CD14-positive monocyte (primary cell): ENCODE results near the gene TOM1L1. TPM values are rescaled to one million over a fixed set of nuclear protein-coding genes. Genes with fewer than 3 reads are reported as not detected.

ENCODE experiments used
- DNase-seq, 3 donors: peaks; one replicate each; pipeline ENCODE4 v3.0.0-alpha.2; 2011 to 2022
- H2AFZ ChIP-seq: 2 replicates; pipeline ENCODE4 v1.6.0; 2012; ENCODE audit warnings: mild to moderate bottlenecking, low read depth, low read length, inconsistent platforms; ENCODE audit not compliant: insufficient read depth, poor library complexity, severe bottlenecking
- H3K27ac ChIP-seq, 2 donors: 1 replicate in 1 of 2; 2 replicates in 1 of 2; pipeline ENCODE4 v1.5.1; 2012 to 2013; ENCODE audit warnings: low read length in 2 of 2, control low read depth in 1 of 2, inconsistent platforms in 1 of 2, low read depth in 1 of 2, mild to moderate bottlenecking in 1 of 2
- H3K27me3 ChIP-seq, 2 donors: one replicate each; pipeline versions ENCODE4 v1.6.0 to v1.6.1; 2011 to 2013; ENCODE audit warnings: low read length in 2 of 2; ENCODE audit not compliant: control insufficient read depth in 2 of 2, insufficient read depth in 2 of 2
- H3K36me3 ChIP-seq, 2 donors: replicated peaks in 1 of 2; 1 replicate in 1 of 2; 2 replicates in 1 of 2; pipeline versions ENCODE4 v1.5.1 to v1.6.1; 2012 to 2013; ENCODE audit warnings: low read length in 2 of 2, control low read depth in 1 of 2, inconsistent platforms in 1 of 2, mild to moderate bottlenecking in 1 of 2; ENCODE audit not compliant: insufficient read depth in 2 of 2, control insufficient read depth in 1 of 2
- H3K4me1 ChIP-seq, 2 donors: 1 replicate in 1 of 2; 2 replicates in 1 of 2; pipeline versions ENCODE4 v1.5.1 to v1.6.1; 2012 to 2013; ENCODE audit warnings: low read length in 2 of 2, control low read depth in 1 of 2, inconsistent platforms in 1 of 2, mild to moderate bottlenecking in 1 of 2, moderate library complexity in 1 of 2; ENCODE audit not compliant: insufficient read depth in 2 of 2, control insufficient read depth in 1 of 2
- H3K4me2 ChIP-seq: replicated peaks from 2 replicates; pipeline ENCODE3; 2012; ENCODE audit warnings: low read length, moderate library complexity, mild to moderate bottlenecking; ENCODE audit not compliant: poor library complexity, severe bottlenecking; ENCODE audit errors: extremely low read depth
- H3K4me3 ChIP-seq, 3 experiments: fragments of 200-600 bp in 1 of 3; sonication (generic) in 1 of 3; replicated peaks in 1 of 3; 1 replicate in 2 of 3; 2 replicates in 1 of 3; pipeline ENCODE4 v1.5.1; 2011 to 2013; ENCODE audit warnings: low read length in 3 of 3, mild to moderate bottlenecking in 3 of 3, control low read depth in 2 of 3, low read depth in 2 of 3, inconsistent platforms in 1 of 3, moderate library complexity in 1 of 3
- H3K79me2 ChIP-seq: 2 replicates; pipeline ENCODE4 v1.6.0; 2012; ENCODE audit warnings: mild to moderate bottlenecking, control low read depth, inconsistent platforms, low read length, moderate library complexity; ENCODE audit not compliant: insufficient read depth
- H3K9ac ChIP-seq: 2 replicates; pipeline ENCODE4 v1.6.0; 2017; ENCODE audit warnings: low read length, mild to moderate bottlenecking; ENCODE audit not compliant: insufficient read depth, poor library complexity, severe bottlenecking
- H3K9me3 ChIP-seq, 2 donors: replicated peaks in 1 of 2; 1 replicate in 1 of 2; 2 replicates in 1 of 2; pipeline versions ENCODE4 v1.5.1 to v1.6.1; 2012 to 2013; ENCODE audit warnings: low read length in 2 of 2, control low read depth in 1 of 2; ENCODE audit not compliant: control insufficient read depth in 1 of 2, insufficient read depth in 1 of 2
- H4K20me1 ChIP-seq: 2 replicates; pipeline ENCODE4 v1.6.0; 2012; ENCODE audit warnings: mild to moderate bottlenecking, low read length, control low read depth, moderate library complexity; ENCODE audit not compliant: insufficient read depth
- H3K27ac Mint-ChIP-seq, 7 donors: one replicate each; pipeline ENCODE4 v1.8.0; 2020; ENCODE audit warnings: mild to moderate bottlenecking in 7 of 7, mixed read lengths in 7 of 7, moderate library complexity in 6 of 7, inconsistent platforms in 2 of 7
- H3K27me3 Mint-ChIP-seq, 3 donors: one replicate each; pipeline ENCODE4 v1.8.0; 2021 to 2022; ENCODE audit warnings: low read depth in 3 of 3, mild to moderate bottlenecking in 3 of 3, mixed read lengths in 3 of 3, moderate library complexity in 3 of 3, inconsistent platforms in 1 of 3
- H3K36me3 Mint-ChIP-seq, 2 donors: one replicate each; pipeline ENCODE4 v1.8.0; 2020; ENCODE audit warnings: mixed read lengths in 2 of 2, inconsistent platforms in 1 of 2, mild to moderate bottlenecking in 1 of 2
- H3K4me1 Mint-ChIP-seq: one replicate; pipeline ENCODE4 v1.8.0; 2020; ENCODE audit warnings: mild to moderate bottlenecking, mixed read lengths
- H3K4me3 Mint-ChIP-seq, 2 donors: one replicate each; pipeline ENCODE4 v1.8.0; 2020; ENCODE audit warnings: mild to moderate bottlenecking in 2 of 2, mixed read lengths in 2 of 2, moderate library complexity in 1 of 2
- H3K9me3 Mint-ChIP-seq, 7 donors: one replicate each; pipeline ENCODE4 v1.8.0; 2020 to 2022; ENCODE audit warnings: mixed read lengths in 7 of 7, mild to moderate bottlenecking in 6 of 7, moderate library complexity in 6 of 7, inconsistent platforms in 2 of 7
- CTCF ChIP-seq: fragments of 200-600 bp; IDR thresholded peaks from one replicate; pipeline ENCODE4 v1.8.0; 2022; ENCODE audit warnings: antibody characterized with exemption, mild to moderate bottlenecking
- WGBS: methylation state at CpG from one replicate; pipeline ENCODE4 v1.1.5; 2013; ENCODE audit warnings: missing lambda C conversion rate; ENCODE audit not compliant: insufficient coverage; 5-methylcytosine and 5-hydroxymethylcytosine counted together
- intact Hi-C, 2 donors: fragments of 100-400 bp; cut with micrococcal nuclease; formaldehyde crosslinking; loops; one replicate each; pipeline versions ENCODE4 v1.15.0 to v1.15.1; 2023
- polyA plus RNA-seq, 3 donors: library from polyadenylated mRNA; depleted of rRNA in 1 of 3; unstranded in 2 of 3; stranded (reverse) in 1 of 3; fragments of 300-500 nt in 2 of 3; fragments of >200 nt in 1 of 3; fragmentation: Illumina TruSeq in 2 of 3; gene quantifications; 1 replicate in 2 of 3; 2 replicates in 1 of 3; pipeline ENCODE4 v1.2.3, GENCODE V29; 2012 to 2021

The TOM1L1 gene
- polyA plus RNA-seq, 3 donors: 0.32 TPM; not detected in 2

- DNase-seq: no peak
- Histone ChIP-seq H3K9ac (no peak overlapping the region), H3K36me3 (no peaks in the 10 kb centered on the region), H3K4me1 (no peaks in the 10 kb centered on the region), H3K4me2 (no peak overlapping the region), H3K27me3 (no peaks in the 10 kb centered on the region), H3K4me3 (no peak overlapping the region), H3K79me2 (no peaks in the 10 kb centered on the region), H4K20me1 (no peaks in the 10 kb centered on the region), H3K9me3 (no peaks in the 10 kb centered on the region), H3K27ac (no peak overlapping the region), H2AFZ (no peak overlapping the region)
- peaks cover 1 to 2% (median 1%) of the 10 kb centered on the region in 3 donors for H3K27me3 Mint-ChIP-seq
- H3K27ac Mint-ChIP-seq: no peak overlapping the region
- no peaks in the 10 kb centered on the region for H3K4me1 Mint-ChIP-seq
- no peak for TF ChIP-seq CTCF
- H3K36me3 Mint-ChIP-seq: no peaks in the 10 kb centered on the region
- H3K4me3 Mint-ChIP-seq: no peak overlapping the region
- WGBS: 71% methylated on average over 2 of the region's 4 CpGs
- intact Hi-C loops: no loop called here
- H3K9me3 Mint-ChIP-seq: peaks cover 0 to 6% (median 2%) of the 10 kb centered on the region in 7 donors
These were observed 18.3 kb upstream of the TOM1L1 start for GRCh38 chr17:54882371-54882770.

- no peaks in the 10 kb centered on the region for H3K4me1 ChIP-seq
- H3K36me3 ChIP-seq: no peaks in the 10 kb centered on the region
- H3K27ac ChIP-seq: no peak overlapping the region
- WGBS: no CpG with 5 or more reads among the region's 3 CpGs
- intact Hi-C loops: no loop called here
- Mint-ChIP-seq H3K27me3 (peaks cover 0 to 2% (median 1%) of the 10 kb centered on the region in 3 donors), H3K9me3 (peaks cover 0 to 3% (median 2%) of the 10 kb centered on the region in 7 donors), H3K4me1 (no peaks in the 10 kb centered on the region), H3K36me3 (no peaks in the 10 kb centered on the region), H3K27ac (no peak overlapping the region), H3K4me3 (no peak overlapping the region)
- no peak overlapping the region for H2AFZ ChIP-seq
- no peak for DNase-seq
- no peak for TF ChIP-seq CTCF
- no peaks in the 10 kb centered on the region for H4K20me1 ChIP-seq
- H3K9ac ChIP-seq: no peak overlapping the region
- H3K79me2 ChIP-seq: no peaks in the 10 kb centered on the region
- no peak overlapping the region for H3K4me3 ChIP-seq
- no peak overlapping the region for H3K4me2 ChIP-seq
- H3K27me3 ChIP-seq: no peaks in the 10 kb centered on the region
- no peaks in the 10 kb centered on the region for H3K9me3 ChIP-seq
These were observed 17.7 kb upstream of the TOM1L1 start for GRCh38 chr17:54882950-54883349.
